Measurements from ENCODE around the gene MTX3. TPM values are rescaled to one million over a fixed set of nuclear protein-coding genes. Genes with fewer than 3 reads are reported as not detected.

Gene MTX3, protein sequence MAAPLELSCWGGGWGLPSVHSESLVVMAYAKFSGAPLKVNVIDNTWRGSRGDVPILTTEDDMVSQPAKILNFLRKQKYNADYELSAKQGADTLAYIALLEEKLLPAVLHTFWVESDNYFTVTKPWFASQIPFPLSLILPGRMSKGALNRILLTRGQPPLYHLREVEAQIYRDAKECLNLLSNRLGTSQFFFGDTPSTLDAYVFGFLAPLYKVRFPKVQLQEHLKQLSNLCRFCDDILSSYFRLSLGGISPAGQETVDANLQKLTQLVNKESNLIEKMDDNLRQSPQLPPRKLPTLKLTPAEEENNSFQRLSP
- 5.0 to 6.5 TPM (median 5.7 TPM) in 5 replicates for total RNA-seq (2022; extraction: Qiagen RNA extraction)

DNA sequence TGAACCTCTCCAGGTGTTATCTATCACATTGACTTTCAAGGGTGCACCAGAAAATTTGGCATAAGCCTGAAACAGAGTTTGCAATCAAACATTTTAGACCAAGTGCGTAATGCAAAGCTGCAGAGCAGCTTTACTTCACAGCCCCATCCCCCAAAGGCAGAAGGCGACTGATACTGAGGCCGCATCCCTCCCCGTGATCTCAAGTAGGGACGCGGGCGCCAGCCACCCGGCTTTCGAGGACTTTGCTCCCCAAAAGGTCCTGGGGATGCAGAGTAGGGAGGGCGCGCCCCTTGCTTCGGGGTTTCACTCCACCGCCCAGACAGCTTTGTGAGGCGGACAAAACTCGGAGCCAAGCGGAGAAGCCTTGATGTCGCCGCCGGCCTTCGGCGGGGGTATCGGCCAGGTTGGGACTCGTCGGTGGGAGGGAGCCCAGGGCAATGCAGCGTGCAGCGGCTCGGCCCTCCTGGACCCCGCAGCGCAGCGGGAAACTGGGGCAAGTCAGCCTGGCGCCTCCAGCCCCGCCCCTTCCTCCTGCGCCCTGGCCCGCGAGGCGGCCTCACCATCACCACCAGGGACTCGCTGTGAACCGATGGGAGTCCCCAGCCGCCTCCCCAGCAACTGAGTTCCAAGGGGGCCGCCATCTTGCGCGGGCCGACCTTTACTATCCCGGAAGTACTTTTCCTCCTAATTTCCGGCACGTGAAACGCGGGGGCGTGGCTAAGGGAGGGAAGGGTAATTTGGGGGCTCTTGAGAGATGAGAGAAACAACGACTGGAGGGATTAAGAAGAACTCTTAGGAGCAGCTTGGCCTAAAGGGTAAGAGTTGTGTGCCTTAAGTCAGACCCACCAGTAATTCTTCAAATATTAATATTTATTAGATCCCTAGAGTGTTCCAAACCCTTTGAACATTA, at the start of gene MTX3:
MTX3 (minus strand) TSS at position 665 of the 910 bp plus-strand sequence; CDS start at position 641, 24 bp downstream.

DNA sequence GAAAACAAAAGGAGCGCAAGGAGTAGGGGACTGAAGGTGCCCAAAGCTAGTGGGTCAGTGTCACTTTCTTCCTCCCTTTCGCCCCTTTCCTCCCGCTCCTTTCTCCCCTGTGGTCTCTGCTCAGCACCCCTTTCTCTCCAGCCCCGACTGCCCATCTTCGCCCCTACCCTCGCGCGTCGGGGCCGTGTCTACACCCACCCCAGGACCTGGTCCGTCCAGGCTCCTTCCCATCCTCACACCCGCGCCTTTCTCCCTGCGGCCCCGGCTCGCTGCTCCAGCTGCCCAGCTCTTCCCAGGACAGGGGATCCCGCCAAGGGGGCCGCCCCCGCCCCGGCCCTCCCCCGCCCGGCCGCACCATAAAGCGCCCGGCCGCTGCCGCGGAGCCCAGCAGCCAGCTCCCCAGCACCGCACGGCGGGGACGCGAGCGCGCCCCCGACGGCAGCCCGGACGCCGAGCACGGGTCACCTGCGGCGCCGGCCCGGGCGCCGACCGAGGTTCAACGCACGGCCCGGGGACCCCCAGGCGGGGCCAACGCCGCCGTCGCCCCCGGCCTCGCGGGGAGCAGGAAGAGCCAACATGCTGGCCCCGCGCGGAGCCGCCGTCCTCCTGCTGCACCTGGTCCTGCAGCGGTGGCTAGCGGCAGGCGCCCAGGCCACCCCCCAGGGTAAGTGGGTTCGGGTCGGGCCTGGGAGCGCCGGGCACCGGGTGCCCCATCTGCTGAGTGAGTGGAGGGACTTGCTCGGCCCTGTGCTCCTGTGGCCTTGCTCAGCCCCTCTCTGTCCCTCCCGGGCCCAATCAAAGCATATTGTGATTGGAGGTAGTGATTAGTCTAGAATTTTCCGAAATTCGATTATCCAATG, 44.1 kb upstream of the MTX3 start, which contains the start of gene THBS4:
THBS4 (plus strand) TSS at position 387 of the 860 bp plus-strand sequence; CDS start at position 577, 190 bp downstream.

Other genes starting within 250 kb of the MTX3 start
- gene THBS4, start 44.1 kb upstream of the MTX3 start, total RNA-seq (2022; extraction: Qiagen RNA extraction): 0.09 to 0.11 TPM (median 0.09 TPM) in 3 of 5 replicates, not detected in the others